Hippocampal formation (tissue), 2 donors: Measurements from ENCODE around the gene ZNF860.

Experiments
- DNase-seq, 2 donors: peaks; one replicate each; lab custom pipeline; 2025; lab: John Stamatoyannopoulos, UW

ZNF860 gene

DNA sequence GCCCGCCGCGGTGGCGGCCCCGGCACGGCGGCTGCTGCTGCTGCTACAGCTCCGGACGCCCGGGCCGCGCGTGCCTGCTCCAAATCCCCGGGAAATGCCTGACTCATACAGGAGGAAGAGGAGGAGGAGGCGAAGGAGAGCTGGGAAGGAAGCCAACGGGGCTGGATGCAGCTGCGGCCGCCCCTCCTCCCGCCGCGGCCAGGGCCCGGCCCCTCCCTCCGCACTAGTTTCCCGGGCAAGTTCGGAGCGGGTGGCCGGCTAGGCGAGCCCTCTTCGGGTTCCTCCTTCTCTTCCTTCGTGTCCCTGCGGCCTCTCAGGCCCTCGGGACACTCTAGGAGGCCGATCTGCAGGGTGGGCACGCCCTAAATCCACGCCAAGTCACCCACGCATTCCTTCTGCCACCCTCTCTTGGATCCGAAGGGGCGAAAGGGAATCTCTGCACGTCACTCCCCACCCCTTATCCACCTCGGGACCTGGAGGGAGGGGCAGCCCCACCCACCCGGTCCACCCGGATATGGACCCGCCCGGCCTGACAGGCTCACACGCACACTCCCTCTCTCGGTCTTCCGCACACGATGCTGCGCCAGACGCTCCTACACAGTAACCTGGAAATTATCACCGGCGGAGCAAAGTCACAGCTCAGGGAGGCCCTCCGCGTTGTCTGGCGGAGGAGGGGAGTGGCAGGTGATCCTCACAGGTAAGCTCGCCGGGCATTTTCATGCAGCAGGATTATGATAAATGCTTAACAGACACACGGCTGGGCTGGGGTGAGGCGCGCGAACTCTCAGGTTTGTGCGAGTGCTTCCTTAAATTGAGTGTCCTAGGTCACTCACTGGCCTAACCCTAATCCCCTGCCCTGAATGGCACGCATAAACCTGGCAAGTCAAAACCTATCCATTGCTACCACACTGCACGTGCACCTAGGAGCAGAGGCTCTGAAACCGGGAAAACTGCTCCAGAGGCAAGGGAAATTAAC lies at the start of gene ZNF860, which contains the start of gene OSBPL10:
Gene ZNF860, plus strand, starts transcription at position 545 of the 976 bp plus-strand sequence. CDS start 7,330 bp downstream, outside the sequence.
Gene OSBPL10, minus strand, starts transcription at position 57 of the 976 bp plus-strand sequence. CDS start 83 bp downstream, outside the sequence.
- peak; percentile 43 to 54 for DNase-seq

DNA sequence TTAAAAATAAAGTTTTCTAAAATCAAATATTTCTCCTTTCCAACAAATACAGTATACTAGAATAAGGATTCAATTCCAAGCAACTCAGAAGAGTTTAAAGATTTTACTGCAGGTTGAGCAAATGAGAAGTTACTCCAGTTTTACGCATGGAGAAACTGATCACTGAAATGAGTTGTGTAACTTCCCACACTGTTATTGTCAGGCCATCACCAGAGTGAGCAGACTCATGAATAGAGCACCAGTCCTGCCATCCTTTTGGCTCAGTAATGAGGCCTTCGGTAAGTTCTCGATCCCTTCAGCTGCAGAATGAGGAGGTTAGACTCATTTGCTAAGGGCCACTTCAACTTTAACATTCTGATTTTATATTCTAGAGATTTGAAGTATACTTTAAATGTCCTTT lies 48.6 kb upstream of the ZNF860 start:
- no peak for DNase-seq

DNA sequence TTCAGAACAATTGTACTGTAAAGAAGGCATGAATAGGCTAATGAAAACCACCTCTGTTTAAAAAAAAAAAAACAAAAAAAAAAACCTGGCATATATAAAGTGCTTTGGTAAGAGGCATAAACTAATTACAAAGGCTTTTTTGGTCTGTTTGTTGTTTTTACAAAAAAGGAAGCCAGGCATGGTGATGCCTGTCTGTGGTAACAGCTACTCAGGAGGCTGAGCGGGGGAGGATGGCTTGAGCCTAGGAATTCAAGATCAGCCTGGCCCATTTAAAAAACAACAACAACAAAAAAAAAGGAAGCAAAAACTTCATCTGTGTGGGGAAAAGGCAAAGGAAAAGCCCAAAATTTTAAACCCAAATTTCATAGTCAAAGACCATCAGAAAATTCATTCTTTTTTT lies 47.5 kb upstream of the ZNF860 start:
- no peak for DNase-seq

DNA sequence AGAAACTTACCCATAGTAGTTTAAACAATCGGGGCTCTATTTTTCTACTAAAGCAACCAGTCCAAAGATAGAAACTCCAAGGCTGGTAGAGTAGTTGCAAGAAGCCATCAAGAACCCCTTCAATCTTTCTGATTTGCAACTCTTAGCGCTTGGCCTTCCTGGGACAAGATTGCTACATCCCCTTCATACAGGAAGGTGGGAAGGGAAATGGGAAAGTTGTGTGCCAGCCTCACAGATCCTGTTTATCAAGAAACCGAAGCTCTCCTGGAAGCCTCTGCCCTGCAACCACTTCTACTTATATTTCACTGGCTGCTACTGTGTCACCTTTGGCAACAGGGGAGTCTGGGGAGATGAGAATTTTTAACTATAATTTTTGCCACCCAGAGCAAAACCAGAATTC lies 46.7 kb upstream of the ZNF860 start:
- no peak for DNase-seq

DNA sequence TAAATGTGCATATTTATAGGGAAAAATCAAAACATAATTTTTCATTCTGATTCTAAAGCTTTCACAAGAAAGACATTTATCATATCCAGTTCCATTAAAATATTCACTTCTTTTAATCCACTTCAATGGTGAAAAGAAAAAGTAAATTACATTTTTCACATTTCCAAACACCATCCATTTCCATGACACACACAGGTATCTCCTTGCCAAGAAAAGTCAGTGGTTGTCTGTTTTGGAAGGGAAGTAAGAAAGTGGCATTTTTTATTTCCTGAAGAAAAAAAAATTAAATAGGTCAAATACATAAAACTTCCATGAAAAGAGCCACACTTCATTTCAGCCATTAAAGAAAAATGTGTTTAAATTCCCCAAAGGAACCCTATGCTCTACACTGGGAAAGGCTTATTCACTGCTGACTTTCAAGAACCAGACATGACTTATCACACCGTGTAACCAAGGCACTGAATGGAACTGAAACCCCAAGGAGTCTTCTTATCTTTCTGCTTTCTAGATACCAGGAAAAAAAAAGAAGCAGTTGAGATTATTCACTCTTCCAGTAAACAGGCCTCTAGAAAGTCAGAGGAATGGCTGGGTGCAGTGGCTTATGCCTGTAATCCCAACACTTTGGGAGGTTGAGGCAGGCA lies 45.0 kb upstream of the ZNF860 start:
- DNase-seq, result no peak

DNA sequence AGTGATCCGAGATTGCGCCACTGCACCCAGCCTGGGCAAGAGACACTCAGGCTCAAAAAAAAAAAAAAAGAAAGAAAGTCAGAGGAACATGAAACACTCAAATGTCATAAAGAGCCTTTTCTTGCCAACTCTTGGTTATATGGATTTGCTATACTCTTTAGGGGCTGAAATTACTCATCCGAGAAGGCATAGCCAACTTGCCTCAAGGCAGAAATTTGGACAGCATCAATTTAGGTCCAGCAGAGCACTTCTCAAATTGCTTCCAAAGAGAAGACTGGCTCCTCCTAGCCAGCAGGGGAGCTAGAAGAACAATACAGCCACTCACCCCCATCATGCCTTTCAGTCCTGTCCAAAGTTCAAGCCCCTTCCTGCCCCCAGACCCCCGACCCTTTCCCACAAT lies 44.3 kb upstream of the ZNF860 start:
- no peak for DNase-seq

DNA sequence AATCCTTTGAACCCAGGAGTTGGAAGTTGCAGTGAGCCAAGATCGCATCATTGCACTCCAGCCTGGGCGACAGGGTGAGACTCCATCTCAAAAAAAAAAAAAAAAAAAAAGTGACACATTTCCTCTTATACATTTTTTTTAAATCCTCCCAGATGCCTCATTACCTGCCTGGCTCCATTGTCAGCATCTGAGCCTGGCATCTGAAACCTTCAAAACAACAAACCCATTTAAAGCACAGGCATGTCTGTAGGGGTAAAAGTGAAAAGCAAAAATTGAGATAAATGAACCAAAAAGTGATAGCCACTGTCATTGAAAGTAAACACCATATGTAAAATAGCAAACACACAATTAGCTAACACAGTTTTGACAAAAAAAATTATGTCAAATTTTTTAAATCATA lies 39.1 kb upstream of the ZNF860 start:
- no peak for DNase-seq

DNA sequence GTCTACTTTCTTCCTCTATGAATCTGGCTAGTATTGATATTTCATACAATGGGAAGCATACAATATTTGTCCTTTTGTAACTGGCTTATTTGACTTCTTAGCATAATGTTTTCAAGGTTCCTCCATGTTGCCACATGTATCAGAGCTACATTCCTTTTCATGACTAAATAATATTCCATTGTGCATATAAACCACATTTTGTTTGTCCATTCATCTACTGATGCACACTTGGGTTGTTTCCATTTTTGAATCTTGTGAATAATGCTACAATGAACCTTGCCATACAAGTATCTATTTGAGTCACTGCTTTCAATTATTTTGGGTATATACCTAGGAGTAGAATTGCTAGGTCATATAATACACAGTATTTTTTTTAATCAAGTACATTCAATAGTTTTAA lies 38.5 kb upstream of the ZNF860 start:
- no peak for DNase-seq

DNA sequence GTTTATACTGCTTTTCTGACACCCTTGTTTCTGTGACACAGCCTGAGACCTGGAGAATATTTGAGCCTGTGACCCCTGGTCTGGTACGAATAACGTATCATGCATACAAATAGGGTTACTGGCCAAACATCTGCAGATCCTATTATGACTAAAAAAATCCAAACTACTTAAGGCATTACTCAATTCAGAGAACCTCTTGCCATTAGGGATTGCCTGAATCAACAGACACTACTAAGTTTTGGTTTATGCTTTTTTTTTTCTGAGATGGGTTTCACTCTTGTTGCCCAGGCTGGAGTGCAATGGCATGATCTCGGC lies 35.9 kb upstream of the ZNF860 start:
- DNase-seq, result no peak

DNA sequence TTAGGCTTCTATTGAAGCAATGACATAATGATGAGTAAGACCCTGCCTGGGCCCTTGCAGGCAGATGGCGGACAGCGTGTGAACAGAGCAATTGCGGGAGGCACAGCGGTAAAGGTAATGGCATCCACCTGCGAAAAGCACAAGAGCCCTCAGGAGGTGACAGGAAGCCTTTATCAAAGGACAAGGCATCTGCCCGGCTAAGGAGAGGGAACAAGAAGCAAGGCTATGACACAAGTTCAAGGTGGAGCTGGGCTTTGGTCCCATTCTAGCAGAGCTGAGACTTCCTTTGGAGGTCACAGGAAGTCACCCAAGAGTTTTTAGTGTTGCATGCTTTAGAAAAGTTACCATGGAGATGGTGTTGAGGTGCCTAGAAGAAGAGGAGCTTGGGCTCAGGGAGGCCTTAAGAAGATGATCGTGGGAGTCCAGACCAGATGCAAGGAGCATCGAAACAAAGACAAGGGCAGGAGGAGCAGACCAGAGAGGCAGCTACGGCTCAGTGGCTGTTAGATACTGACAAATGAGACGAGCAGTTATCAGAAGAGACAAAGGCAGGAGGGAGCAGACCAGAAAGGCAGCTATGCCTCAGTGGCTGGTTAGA lies 35.0 kb upstream of the ZNF860 start:
- DNase-seq, result no peak

DNA sequence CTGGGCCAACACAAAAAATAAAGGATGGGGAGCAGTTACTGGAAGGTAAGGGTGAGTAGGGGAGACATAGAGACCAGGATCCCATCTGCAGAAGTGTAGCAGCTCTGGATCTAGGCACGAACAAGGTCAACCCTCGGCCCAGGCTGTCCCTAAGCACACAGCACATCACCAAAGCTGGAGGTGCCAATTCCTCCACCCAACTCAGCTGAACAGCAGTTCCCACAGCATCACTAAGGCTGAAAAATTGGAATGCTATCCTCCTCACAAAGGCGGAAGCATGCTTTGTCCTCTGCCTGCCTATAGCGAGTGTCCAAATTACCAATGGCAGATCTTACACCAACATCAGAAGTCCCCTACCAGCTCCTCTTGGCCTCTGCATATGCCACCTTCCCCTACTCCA lies 34.4 kb upstream of the ZNF860 start:
- DNase-seq, result no peak

DNA sequence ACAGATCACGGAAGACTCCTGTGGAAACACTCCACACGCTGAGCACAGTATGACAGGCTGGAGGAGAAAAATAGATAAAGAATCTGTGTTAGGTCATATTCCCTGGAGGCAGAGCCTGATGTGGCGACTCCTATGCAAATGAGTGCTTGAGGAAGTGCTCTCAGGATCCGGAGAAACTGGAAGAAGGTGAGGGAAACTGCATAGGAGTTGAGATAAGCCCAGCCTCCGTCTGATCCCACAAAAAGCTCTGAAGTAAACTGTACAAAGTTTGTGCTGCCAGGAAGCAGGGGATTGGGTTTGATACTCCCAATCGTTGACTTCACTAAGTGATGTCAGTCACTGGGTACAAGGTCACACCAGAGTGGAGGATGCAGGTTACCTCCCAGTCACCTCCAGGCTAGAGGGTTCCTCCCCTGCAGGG lies 33.9 kb upstream of the ZNF860 start:
- no peak for DNase-seq

DNA sequence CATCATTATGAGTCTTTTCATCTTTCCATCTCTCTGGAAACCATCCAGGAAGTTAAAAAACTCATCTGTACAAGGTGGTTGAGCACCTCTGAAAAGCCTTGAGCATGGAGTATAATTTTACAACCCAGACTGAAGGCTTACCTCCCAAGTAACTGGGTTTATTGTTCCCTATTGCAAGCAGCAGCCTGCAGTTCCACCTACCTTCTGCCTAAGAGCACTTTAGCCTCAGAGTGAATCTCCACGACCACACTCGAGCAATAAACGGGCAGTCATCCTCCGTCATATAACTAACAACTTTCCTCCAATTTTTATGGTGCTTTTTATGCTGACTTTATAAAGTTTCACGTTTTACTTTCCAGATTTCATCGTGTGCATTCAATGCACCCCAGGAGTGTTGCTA lies 33.3 kb upstream of the ZNF860 start:
- no peak for DNase-seq

DNA sequence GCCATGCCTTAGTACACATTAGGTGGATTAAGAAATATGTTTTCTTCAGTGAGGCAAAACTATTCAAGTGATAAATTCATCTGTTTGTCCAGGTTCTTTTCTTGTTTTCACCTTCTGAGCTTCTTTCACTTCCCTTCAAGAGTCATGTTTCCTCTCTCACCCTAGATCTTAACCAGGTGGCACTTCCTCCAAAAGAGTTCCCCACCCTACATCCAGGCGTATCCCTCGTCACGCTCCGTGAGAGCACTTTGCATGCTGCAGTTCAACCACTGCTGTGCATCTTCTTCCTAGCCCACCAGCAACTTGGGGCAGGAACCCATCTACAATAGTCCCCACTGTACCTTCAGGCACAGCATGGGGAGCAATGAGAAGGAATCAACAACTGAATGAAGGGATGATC lies 29.3 kb upstream of the ZNF860 start:
- no peak for DNase-seq

DNA sequence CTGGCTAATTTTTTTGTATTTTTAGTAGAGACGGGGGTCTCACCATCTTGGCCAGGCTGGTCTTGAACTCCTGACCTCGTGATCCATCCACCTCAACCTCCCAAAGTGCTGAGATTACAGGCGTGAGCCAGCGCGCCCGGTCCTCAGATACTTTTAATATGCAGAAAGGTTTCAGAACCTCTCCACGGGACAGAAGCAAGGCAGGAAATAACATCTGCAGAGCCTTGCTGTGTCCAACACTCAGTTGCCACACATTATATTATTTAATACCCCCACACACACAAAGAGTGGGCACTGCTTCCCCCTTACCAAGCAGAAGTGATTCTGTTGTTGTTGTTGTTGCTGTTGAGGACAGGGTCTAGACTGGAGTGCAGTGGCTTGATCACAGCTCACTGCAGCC lies 28.5 kb upstream of the ZNF860 start:
- no peak for DNase-seq

DNA sequence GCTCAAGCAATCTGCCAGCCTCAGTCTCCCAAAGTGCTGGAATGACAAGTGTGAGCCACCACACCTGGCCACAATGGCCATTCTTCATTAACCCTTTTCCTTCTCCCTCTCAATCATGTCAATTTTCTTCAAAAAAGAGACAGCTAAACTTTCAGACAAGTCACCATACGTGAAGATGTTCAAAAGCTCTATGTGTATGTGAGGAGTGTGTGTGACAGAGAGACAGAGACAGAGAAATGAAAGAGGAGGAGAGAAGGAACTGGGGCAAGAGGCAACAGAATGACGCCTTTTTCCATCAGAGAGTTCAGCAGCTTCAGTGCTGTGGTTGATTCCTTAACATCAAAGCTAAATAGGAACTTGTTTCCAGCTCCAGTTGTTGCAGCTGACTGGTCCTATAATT lies 27.9 kb upstream of the ZNF860 start:
- no peak for DNase-seq

DNA sequence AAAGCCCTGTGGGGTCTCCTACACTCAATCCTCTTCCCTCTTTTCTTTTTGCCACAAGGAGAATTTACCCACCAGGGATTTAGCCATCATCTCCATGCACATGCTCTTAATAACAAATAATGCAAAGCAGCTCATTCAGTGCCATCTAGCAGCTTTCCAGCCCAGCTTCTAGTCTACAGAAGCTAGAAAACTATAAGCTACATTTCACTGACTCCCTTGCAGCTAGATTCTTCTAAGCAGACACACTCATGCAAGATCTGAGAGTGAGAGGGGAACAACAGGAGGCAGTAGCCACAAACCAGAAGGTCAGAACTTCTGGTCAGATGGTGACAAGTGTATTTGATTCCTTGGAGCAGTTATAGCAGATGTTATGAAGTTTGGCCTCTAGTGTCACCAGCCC lies 26.0 kb upstream of the ZNF860 start:
- no peak for DNase-seq

DNA sequence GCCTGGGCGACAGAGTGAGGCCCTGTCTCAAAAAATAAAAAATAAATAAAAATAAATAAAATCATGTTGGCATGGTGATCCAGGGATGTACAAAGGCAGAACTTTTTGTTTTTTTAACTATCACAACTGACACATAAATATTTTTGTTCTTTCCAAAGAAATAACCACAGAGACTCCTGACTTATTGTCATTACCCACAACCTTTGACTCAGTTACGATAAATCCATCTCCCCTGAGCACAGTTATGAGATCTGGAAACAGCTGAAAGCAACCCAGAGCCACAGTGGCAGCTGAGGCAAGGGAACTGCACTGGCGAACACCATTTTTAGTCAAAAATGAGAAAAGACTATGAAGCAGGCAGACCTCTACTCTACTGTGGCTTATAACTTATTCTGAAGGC lies 24.4 kb upstream of the ZNF860 start:
- DNase-seq, result no peak

DNA sequence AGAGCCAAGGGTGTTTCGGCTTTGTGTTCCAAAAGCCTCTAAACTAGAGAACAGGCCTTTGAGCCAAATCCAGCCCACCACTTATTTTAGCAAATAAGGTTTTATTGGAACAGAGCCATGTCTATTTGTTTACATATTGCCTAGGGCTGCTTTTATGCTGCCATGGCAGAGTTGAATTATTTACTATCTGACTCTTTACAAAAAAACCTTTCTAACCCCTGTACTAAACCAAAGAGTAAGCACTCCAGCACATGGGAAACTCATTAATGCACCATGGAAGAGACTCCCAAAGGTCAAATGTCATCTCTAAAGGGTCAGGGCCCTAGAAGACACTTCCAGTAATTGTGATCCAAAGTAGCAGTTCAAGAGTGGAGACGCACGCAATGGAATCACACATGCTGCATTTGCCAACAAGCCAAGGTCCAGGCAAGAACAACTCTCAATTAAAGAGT lies 22.8 kb upstream of the ZNF860 start:
- no peak for DNase-seq

DNA sequence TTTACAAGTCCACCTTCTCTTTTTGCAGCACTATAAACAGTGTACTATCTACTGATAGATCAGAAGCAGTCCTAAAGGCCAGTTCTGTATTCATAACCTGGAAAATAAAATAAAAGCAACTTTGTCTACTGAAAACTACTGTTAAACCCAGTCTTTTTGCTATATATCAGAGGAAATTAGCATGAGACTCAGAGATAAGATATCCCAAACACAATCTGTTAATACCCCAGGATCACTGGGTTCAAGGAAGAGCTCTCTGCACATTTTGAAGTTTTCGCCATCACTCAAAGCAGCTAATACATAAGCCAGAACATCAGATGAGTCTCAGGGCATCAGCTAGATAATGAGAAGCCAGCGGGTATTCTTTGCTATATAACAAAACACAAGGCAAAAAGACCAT lies 22.3 kb upstream of the ZNF860 start:
- DNase-seq, result no peak

DNA sequence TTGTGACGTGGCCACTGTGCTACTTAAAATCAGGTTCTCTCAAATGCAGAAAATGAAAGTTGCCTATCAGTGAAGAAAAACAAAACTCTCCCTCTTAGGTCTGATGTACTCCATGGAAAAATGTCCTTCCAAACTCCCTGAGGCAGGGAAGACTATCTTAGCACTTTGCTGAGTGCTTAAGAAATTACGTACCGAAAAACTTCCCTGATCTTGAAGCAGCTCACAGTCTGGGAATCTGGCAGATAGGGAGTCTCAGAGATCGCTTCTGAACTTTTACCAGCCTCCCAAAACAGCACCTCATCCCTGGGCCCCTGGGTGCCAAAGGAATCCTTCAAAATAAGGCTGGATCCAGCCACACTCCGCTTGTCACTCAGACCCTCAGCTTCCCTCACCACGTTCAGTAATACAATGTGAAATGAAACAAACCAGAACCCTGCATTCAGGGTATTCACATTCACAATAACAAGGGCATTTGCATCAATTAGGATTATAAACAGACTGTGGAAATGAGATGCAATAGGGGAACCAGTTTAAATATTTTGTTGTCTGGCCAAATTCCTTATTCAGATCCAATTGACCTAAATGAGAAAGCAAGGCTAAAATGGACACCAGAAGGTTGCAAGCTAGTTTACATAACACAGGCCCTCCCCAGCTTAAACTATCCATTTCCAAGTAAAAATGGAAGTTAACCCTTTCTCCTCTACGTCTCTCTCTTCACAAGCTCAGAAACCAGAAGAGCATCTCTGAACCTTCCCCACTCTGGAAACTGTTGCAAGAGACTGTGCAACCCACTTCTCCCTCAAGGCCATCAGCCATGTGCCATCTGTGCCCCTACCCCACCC lies 21.4 kb upstream of the ZNF860 start:
- DNase-seq, result no peak
